OCI-LY3 (cell line): ENCODE results near the gene SLC22A25.

Experiments
- CTCF ChIP-seq: fragments of 200-600, 300-600 bp; sonication (generic); IDR thresholded peaks from 2 replicates; pipeline ENCODE4 v1.5.1; 2014; ENCODE audit warnings: antibody characterized with exemption, low read length, low read depth
- EZH2phosphoT487 ChIP-seq: fragments of 200-600 bp; shearing (Covaris generic); IDR thresholded peaks from 2 replicates; pipeline ENCODE4 v1.6.1; 2018; ENCODE audit warnings: antibody characterized with exemption, mixed run types, low read depth

DNA sequence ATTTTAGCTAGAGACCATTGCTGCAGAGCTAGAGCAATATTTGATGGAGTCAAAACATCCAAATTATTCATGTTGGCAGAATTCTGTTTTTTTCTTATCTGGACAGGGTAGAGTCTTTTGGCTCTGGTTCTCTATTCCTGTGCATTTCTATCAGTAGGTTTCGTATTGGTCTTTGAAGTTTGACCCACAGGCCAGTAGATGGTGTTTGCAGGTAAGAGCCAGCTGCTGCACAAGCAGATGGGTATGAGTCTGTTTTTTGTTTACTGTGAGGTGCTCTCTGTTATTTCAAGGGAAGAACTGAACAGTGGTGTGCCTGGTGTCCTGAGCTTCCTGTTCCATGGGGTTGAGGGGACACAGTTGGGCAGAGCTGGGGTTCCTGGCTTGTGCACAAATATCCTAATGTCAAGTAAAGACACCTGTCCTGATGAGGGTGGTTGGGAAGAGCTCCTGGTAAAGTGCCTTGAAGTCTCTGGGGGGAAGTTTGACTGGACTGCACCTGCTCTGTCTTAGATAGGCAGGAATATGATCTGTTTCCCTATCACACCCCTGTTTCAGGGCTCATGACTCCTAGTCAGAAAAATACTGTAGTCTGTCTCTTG, 34.0 kb upstream of the SLC22A25 start:
- TF ChIP-seq CTCF (peak; percentile 43), EZH2phosphoT487 (no peak)
